TTC549 (cell line): ENCODE data around the gene REXO2.

ENCODE experiments used
- FAIRE-seq: peaks from 2 replicates; lab custom pipeline; 2012; peaks lifted over from hg19 to GRCh38; lab: Jason Lieb, UNC

The REXO2 gene

GRCh38 chr11:114440971-114441763 lies 1.9 kb downstream of the REXO2 start:
- FAIRE-seq, result no peak

GRCh38 chr11:114441921-114442320 lies 2.7 kb downstream of the REXO2 start:
- no peak for FAIRE-seq

- FAIRE-seq, result no peak
These were observed 3.3 kb downstream of the REXO2 start for GRCh38 chr11:114442536-114442935.

GRCh38 chr11:114447444-114447843 lies 8.2 kb downstream of the REXO2 start:
- FAIRE-seq, result no peak

GRCh38 chr11:114447892-114448291 lies 8.6 kb downstream of the REXO2 start:
- no peak for FAIRE-seq

- FAIRE-seq, result no peak
These were observed 9.6 kb downstream of the REXO2 start for GRCh38 chr11:114448749-114449482.

GRCh38 chr11:114449845-114450244 lies 10.6 kb downstream of the REXO2 start:
- FAIRE-seq, result no peak

- no peak for FAIRE-seq
These were observed 13.1 kb downstream of the REXO2 start for GRCh38 chr11:114452399-114452798.

- FAIRE-seq, result no peak
These were observed 24.7 kb downstream of the REXO2 start for GRCh38 chr11:114463999-114464398.

GRCh38 chr11:114466742-114467141 lies 27.5 kb downstream of the REXO2 start:
- FAIRE-seq, result no peak

GRCh38 chr11:114472661-114473060 lies 33.4 kb downstream of the REXO2 start:
- FAIRE-seq, result no peak

GRCh38 chr11:114478001-114478410 lies 38.7 kb downstream of the REXO2 start:
- FAIRE-seq, result no peak

GRCh38 chr11:114478768-114479167 lies 39.5 kb downstream of the REXO2 start:
- no peak for FAIRE-seq

- no peak for FAIRE-seq
These were observed 40.1 kb downstream of the REXO2 start for GRCh38 chr11:114479331-114479730.

- FAIRE-seq, result no peak
These were observed 42.8 kb downstream of the REXO2 start for GRCh38 chr11:114482114-114482513.

- no peak for FAIRE-seq
These were observed 44.7 kb downstream of the REXO2 start for GRCh38 chr11:114483929-114484328.

GRCh38 chr11:114496915-114497314 lies 57.6 kb downstream of the REXO2 start:
- no peak for FAIRE-seq

- no peak for FAIRE-seq
These were observed 60.5 kb downstream of the REXO2 start for GRCh38 chr11:114499756-114500155.
